ENCODE data around the gene MEF2C. TPM values are rescaled to one million over a fixed set of nuclear protein-coding genes. Genes with fewer than 3 reads are reported as not detected.
"Not testable (repeated sequence)": the region's sequence is repeated elsewhere in the genome, so short reads cannot be mapped to it uniquely, and the experiment has no call there.

MEF2C gene
- polyA plus RNA-seq, 3 donors = 38.4 to 44.5 (median 43.4) TPM

DNA sequence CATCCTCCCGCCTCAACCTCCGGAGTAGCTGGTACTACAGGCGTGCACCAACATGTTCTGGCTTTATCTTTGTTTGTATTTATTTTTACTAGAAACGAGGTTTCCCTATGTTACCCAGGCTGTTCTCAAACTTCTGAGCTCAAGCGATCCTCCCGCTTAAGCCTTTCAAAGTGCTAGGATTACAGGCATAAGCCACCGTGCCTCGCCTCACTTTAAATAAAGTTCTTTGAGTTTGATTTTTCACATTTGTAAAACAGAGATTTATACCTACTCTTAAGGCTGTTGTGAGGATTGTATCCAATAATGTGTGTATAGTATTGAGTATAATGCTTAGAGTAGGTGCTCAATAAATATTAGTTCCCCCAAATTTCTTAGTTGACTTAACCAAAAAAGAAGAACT, 75.7 kb downstream of the MEF2C start:
- DNase-seq = no peak

DNA sequence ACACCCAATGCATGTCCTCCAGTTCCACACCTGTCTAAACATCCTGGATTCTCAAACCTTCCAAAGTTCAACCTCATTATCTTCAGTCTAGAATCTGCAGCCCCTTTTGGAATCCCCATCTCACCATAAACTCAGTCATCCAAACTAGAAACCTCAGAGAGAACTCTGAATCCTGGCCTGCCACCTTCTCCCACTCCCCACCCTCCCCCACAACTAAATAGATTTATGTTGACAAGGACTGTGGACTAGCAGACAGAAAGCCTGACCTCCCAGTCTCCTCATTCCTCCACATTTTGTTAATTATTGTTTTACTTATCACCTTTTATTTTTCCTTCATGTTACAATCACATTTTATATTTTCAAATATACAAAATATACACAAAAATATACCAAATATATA, 76.6 kb downstream of the MEF2C start:
- DNase-seq = no peak

DNA sequence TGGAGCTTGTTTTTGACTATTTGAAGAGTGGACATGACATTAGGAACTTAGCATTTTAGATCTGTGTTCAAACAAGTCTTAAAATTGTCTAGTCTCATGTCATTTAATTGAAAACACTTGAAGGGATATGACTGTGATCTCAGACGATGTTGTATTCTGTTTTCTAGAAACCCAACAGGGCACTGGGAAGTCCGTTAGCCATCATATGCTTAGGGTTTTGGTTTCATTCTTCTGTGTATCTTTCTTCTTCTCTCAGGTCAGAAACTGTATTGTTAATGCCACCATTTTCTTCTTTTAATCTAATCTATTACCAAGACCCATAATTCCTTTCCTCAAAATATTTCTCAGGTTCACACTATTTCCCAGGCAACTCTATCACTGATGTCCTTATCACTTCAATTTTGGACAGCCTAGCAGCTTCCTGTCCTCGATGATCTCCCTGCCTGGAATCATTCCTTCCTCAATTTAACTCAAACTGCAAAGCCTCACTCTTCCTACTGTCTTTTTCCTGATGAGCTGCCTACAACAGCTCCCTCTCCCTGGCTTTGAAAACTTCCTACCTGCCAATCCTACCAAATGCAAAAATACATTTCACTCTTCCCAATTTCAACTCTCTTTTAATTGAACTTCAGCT, 77.7 kb downstream of the MEF2C start:
- no peak for DNase-seq

DNA sequence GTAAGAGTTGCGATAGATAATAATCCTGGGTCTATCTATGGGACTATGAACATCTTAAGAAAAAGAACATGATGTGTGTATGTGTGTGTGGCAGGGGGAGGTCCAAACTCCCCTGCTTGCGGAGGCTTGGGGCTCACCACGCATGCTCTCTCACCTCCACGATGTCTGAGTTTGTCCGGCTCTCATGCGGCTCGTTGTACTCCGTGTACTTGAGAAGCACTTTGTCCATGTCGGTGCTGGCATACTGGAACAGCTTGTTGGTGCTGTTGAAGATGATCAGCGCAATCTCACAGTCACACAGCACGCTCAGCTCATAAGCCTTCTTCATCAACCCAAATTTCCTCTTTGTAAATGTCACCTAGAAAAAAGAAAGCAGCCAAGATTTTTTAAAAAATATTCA, 78.5 kb downstream of the MEF2C start:
- no peak for DNase-seq

DNA sequence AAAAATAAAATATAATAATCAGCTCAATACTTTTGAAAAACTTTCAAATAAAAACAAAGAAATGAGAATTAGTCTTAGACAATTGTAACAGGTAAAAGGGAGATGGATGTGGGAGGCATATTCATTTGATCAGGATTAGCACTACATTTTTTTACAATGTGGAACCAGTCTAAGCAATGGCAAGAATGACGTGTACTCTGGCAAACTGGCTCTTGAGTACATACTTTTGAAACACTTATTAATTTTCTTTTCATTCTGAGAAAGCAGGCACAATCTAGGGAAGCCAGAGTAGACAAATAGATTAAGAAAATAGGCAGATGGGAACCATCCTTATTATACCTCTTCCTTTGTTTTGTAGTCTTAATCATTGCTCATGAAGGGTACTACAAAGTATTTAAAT, 79.7 kb downstream of the MEF2C start:
- no peak for DNase-seq

DNA sequence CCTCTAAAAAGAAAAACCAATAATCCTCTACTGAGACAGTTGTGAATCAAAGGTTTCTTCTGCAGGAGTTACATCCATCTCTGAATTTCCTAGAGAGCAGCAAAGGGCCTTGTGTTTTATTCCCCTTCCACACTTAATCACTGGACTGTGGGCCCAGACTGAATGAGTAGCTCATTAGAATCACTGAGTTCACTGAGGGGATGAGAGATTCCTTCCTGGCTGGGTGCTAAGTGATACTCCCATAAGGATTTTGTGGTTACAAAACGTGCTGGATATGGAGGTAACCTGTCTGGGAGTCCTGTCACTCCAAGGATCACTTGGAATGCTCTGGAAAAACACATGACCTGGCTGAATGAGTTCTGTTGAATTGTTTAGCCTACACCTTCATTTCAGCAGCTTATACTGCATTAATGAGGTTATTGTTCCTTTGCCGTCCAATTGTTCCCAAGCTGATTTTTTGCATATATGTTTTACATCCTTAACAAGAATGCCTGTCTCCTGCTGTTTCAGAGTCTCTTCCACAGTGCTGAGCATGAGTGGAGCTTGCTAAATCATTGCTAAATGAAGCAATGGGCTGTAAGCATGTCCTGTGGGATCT, 82.9 kb downstream of the MEF2C start:
- DNase-seq = no peak

DNA sequence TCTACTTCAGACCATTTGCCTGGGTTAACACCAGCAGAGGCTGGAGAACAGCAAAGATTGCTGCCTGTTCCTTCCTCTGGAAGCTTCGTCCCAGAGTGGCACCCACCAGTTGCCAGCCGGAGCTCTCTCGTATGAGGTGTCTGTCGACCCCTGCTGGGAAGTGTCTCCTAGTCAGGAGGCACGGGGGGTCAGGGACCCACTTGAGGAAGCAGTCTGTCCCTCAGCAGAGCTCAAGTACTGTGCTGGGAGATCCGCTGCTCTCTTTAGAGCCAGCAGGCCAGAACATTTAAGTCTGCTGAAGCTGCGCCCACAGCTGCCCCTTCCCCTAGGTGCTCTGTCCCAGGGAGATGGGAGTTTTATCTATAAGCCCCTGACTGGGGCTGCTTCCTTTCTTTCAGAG, 84.1 kb downstream of the MEF2C start:
- DNase-seq = not testable (repeated sequence)

DNA sequence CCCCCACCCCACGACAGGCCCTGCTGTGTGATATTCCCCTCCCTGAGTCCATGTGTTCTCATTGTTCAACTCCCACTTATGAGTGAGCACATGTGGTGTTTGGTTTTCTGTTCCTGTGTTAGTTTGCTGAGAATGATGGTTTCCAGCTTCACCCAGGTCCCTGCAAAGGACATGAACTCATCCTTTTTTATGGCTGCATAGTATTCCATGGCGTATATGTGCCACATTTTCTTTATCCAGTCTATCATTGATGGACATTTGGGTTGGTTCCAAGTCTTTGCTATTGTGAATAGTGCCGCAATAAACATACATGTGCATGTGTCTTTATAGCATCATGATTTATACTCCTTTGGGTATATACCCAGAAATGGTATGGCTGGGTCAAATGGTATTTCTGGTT, 89.2 kb downstream of the MEF2C start:
- not testable (repeated sequence) for DNase-seq

DNA sequence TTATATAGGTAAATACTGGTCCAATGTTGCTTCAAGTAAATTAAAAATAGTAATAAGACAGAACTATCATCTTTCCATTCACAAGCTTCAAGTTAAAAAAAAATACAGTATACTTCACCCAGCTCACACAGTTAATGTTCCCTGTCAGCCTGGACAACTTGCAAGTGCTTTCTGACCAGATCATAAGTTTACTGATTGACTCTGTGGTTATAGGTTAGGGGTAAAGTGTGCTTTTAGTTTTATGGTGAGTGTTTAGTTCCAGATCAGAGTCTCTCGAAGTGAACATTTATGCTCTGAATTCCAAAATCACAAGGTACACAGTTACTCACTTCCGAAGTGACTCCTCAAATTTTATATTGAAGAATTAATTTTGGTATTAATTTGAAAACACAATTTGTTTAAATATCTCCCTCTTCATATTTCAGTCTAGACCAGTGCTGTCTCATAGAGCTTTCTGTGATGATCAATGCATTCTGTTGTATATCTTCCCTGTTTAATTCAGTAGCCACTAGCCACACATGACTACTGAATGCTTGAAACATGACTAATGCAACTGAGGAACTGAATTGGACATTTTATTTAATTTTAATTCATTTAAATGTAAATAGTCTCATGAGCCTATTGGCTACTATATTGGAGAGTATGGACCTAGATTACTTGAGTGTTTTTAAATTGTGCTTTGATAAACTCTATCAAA, 90.7 kb downstream of the MEF2C start:
- DNase-seq = no peak

DNA sequence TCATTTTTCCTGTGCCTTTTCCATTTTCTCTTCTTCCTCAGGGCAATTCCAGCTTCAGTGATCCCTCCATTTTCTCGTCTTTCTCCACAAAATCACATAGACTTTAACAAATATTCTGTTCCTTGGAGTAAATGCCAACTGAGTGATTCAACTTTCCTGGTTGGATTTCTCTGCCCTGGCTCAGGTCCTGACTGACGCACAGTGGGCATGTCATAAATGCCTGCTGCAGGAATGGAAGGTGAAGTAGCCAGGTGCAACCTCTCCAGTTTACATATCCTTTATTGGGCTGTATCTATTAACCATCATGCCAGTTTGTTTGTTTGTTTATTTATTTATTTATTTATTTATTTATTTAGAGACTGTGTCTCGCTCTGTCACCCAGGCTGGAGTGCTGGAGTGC, 95.1 kb downstream of the MEF2C start:
- no peak for DNase-seq

DNA sequence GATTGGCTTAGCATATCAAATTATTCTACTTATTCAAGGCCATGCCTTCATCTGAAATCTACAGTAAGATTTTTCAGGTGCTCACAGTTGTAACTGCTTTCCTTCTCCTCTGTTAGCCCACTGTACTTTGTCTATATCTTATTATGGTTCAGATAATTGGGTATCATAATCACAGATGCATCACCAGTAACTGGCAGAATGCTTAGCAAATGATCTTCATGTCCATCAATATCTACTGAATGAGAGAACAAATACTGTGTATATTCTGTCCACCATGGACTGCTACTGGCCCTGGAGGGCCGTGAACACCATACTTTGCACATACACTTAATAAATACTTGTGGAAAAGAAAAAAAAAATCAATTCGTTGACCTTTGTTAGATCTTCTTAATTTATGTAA, 96.2 kb downstream of the MEF2C start:
- no peak for DNase-seq

DNA sequence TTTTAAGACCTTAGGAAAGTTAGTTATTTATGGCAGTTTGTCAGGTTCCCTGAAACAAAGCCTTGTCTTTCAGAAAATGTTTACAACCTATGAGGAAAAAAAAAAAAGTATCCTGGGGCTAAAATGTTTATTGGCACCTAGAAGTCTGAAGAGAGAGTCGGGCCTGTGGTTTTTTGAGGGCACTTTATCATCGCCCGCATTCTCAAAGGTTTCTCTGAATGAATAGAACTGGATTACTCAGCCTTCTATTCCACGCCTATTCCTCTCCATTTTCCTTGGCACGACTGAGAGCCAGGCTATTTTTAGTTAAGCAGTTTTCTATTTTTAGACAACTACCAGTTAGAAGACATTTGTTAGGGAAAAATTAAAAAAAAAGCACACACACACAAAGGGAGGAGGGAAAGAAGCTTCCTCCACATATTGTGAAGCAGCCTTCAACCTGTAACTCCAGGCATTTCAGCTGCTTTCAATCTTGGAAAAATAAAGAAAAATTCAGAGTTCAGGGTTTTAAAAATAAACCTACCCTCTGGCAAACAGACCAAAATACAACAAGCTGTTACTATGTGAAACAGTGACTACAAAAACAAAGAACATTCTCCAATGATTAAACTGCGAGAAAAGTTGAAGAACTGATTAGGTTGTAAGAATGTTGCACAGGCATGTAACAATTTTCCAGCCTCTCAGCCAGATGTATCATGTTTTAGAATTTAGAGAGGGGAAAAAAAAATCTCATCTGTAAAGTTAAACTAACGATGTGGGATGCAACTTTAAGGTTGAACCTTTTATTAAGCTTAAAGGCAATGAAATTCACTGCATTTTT, 97.0 kb downstream of the MEF2C start:
- DNase-seq = peak; percentile 70

DNA sequence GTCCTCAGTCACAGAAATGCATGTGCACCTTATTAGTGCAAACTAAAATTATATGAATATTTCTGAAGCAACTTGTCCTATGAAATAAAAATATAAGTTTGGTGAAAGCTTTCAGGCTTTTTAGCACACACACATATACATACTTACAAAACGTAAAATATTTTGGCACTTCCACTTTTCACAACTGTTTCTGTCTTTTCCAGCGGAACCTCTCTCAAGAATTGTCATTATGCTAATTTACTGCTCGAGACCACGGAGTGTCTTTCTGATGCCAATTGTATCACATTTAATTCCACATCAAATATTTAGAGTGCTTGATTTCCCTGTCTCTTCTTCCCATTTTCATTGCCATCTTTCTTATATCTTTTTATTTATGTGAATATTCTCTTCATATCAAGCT, 100.4 kb downstream of the MEF2C start:
- DNase-seq = no peak

DNA sequence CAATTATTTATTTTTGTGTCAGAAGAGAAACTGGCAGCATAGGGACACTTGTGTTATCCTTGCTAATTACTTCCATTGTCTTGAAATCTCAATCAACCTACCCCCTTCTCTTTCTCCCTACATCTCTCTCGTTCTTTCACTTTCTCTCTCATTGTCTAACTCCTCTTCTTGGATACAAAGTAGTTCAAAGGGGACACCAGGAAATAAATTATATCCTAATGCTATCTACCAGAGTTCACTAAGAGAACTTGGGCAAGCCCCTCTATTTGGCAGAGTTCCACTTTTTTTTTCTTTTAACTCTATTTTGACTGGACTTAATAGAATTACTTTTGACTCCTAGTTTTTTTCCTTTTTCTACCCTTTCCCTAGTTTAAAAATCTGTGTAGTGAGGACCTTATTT, 102.2 kb downstream of the MEF2C start:
- DNase-seq = no peak

DNA sequence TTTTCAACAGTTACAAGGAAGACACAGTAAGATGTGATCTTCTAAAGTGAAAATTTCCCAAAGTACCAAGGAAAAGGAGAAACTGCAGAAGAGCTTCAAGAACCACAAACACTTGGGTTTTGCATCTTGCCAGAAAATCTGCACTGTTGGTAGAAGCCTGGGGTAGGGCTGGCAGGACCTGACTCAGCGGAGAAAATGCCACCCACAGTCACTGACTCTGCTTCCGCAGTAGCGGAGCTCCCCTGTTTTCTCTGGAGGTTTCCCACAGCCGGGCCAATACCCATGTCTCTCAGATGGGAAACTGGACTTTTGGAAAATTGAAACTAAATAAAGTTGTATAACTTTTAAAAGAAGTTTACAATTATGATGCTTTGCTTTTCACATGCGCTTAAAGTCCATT, 104.2 kb downstream of the MEF2C start:
- no peak for DNase-seq

DNA sequence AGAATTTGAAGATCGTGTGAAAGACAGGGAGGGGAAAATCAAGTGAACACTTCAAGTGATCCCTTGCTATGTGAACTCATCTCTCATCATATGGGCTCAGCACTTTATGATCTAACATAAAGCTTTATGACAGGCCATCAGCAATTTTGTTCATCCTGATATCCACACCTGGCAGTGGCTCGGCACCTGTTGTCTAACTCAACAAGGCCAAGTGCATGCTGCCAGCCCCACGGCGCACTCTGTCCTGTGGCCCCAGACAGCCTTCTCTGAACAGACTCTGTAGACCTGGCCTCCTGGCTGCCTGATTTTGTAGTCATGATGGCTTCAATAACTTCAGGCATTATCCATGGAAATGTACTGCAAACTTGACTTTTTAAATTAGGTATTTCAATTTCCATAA, 106.3 kb downstream of the MEF2C start:
- no peak for DNase-seq

DNA sequence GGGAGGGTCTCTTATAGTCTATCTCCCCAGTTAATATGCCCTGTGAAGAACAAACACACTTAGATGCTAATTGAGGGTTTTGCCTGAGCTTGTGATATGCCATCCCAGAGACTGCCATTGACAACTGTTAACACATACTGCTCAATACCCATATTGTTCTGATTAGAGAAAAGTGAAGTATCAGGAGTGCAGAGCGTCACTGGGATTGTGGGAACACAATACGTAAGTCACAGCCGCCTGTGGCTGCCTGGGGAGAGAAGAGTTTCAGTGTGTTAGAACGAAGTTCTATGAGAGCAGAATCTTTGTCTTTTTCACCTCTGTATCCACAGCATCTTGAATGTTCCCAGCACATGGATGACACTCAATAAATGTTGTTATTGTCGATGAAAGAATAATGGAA, 110.2 kb downstream of the MEF2C start:
- DNase-seq = no peak

DNA sequence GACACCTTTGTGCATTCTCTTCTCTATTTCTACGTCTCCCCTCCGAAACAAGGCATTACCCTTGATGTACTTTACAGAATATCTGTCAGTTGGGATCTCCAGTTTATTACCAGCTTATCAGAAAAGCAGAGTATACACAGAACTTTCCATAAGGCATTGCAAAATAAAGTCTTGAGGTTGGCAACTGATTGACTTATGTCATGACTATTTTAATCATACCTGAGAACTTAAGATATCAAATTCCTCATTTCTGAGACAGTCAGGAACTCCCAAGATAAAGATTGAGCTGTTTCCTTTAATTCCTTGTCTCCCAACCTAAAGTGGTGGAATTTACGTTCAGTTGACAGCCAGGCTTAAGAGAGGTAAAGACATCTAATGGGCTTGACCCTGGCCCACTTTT, 110.9 kb downstream of the MEF2C start:
- DNase-seq = no peak

DNA sequence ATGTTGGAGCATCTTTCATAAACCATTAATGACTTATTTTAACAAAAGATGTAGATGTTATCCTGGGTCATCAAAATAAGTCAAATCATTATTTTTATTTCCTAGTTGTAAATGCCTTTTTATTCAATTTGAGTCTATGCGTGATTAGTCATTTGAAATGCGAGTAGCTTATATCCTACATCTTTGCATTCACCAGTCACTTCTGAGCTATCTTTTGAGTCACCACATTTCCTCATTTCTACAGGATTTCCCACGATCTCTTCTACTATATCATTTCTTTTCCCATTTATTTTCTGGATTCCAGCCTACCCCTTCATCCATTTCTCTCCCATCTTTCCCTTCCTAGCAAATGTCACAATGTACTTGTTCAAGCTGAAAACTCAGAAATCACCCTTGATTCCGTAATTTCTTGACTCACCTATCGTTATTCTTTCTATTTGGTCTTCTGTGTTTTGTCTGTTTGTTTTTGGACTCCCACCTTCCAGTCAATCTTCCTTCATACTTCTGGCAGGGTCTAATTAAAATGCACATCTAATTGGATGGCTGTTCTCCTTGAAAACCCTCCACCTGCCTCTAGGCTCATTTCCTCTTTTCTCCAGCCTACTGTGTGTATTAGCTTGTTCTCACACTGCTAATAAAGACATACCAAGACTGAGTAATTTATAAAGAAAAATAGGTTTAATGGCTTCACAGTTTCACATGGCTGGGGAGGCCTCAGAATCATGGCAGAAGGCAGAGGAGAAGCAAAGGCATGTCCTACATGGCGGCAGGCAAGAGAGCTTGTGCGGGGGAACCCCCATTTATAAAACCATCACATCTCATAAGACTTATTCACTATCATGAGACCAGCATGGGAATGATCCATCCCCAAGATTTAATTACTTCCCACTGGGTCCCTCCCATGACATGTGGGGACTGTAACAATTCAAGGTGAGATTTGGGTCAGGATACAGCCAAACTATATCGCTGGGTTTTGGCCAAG, 112.4 kb downstream of the MEF2C start:
- DNase-seq = no peak

DNA sequence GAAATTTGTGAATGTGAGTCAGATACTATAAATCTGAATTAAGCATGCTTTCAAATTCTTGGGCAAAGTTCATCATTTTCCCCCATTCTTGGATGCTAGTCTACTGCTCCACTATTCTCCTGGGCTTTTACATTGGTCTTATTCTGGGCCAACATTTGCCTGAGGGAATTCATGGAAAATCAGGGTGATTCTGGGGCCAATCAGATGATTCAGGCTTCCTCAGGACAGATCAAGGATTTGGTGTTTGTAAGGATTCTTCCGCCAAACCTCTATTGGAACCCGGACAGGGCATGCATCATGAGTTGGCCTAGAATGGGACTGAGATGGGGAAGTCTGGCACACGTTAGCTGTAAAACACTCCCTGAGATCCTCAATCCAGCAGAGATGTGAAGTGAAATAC, 113.8 kb downstream of the MEF2C start:
- DNase-seq = no peak

DNA sequence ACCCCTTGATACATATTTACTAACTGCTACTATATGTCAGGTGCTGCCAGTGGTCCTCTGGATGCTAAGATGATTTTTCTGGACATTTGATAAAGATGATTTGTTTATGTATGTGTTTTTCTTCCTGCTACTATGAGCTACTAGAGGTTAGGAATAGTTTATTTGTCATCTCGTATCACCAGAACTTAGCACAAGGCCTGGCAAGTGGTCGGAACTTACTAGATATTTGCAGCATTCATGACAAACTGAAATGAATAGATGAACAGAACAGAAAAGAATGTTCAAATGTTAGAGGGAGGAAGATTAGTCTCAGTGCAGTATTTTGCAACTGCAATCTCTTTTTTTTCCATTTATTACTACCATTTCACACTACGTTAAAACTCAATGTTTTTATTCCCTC, 114.6 kb downstream of the MEF2C start:
- no peak for DNase-seq

DNA sequence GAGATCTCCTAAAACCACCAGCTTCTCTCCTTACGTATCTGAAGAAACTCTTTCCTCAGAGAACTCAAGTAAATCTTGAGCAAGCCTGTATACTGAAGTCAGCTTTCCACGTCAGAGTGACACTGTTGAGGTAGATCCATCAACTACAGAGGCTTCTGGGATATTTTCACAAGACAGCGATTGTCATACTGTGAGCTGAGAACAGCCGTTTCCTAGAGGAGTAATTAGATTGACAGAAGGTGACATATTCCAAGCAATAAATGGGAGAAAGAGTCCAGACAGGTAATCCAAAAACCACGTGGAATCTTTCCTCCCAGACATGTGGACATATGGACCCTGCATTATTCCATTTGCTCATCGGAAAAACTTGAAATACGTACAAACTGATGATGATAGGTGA, 117.2 kb downstream of the MEF2C start:
- no peak for DNase-seq

All from renal pelvis (tissue), 4 donors.